Pancreas (tissue), 10 donors: ENCODE measurements around the gene DSCAM. TPM values are rescaled to one million over a fixed set of nuclear protein-coding genes. Genes with fewer than 3 reads are reported as not detected.
"Not testable (repeated sequence)": the region's sequence is repeated elsewhere in the genome, so short reads cannot be mapped to it uniquely, and the experiment has no call there.

ENCODE experiments used
- ATAC-seq, 4 donors: fragments of 200-7000 bp; cut with Tn5 transposase; one replicate each; pipeline versions ENCODE4 v1.8.0 to v1.9.1; 2020; ENCODE audit warnings: mild to moderate bottlenecking in 4 of 4, moderate library complexity in 4 of 4
- DNase-seq, 6 donors: peaks; one replicate each; pipeline ENCODE4 v3.0.0-alpha.2; 2020
- FAIRE-seq: peaks from 2 replicates; lab custom pipeline; 2012; peaks lifted over from hg19 to GRCh38; lab: Jason Lieb, UNC
- H3K27ac ChIP-seq, 4 donors: fragments of 200-600 bp; sonication (generic); 1 replicate in 3 of 4; 2 replicates in 1 of 4; pipeline versions ENCODE4 v1.5.0 to v1.8.0; 2020
- H3K27me3 ChIP-seq, 4 donors: fragments of 200-600 bp; one replicate each; pipeline ENCODE4 v1.8.0; 2021
- H3K36me3 ChIP-seq, 3 donors: fragments of 200-600 bp; sonication (generic) in 1 of 3; one replicate each; pipeline versions ENCODE4 v1.5.0 to v1.8.0; 2020 to 2021
- H3K4me1 ChIP-seq, 3 donors: fragments of 200-600 bp; one replicate each; pipeline ENCODE4 v1.8.0; 2021
- H3K4me3 ChIP-seq, 4 donors: fragments of 200-600 bp; sonication (generic) in 2 of 4; one replicate each; pipeline versions ENCODE4 v1.5.0 to v1.8.0; 2020 to 2021
- H3K9me3 ChIP-seq, 4 donors: fragments of 200-600 bp; one replicate each; pipeline ENCODE4 v1.8.0; 2021
- CTCF ChIP-seq, 4 donors: fragments of 200-600 bp; sonication (generic) in 3 of 4; IDR thresholded peaks; one replicate each; pipeline versions ENCODE4 v1.5.0 to v1.8.0; 2021; ENCODE audit warnings: antibody characterized with exemption in 4 of 4
- WGBS, 2 donors: extraction: QIAGEN DNeasy Blood & Tissue Kit; methylation state at CpG; one replicate each; pipeline ENCODE4 v1.1.7; 2013; 5-methylcytosine and 5-hydroxymethylcytosine counted together
- intact Hi-C, 3 donors: fragments of 100-400 bp; cut with DNase I; formaldehyde crosslinking; loops; one replicate each; pipeline versions ENCODE4 v1.11.1 to v1.14.2; 2022
- polyA plus RNA-seq, 2 donors: library from polyadenylated mRNA; stranded (reverse); fragments of 200-250 nt; gene quantifications; one replicate each; pipeline ENCODE4 v1.2.3, GENCODE V29; 2013
- total RNA-seq, 6 donors: library from RNA; stranded (reverse); fragmentation: NEBNext Ultra II Directional in 4 of 6; extraction: Animal tissue kit (Norgen Biotek cat#: 25700) in 4 of 6; gene quantifications; one replicate each; pipeline versions ENCODE4 v1.2.1 to v1.2.4, GENCODE V29; 2021 to 2023
- donor health status: healthy with polysubstance abuse.
- donor health status: DM: no; HTN: no; CAD: no; lungs with moderate emphysema.
- donor health status: DM: no; HTN: no; CAD: no.
- donor health status: control.
- donor health status: control.
- donor health status: Bipolar disorder and iron deficiency.
- donor health status: DM: yes; HTN: yes; CAD: no.
- donor health status: DM: no; HTN: no; CAD: no.
- donor health status: DM: no; HTN: no; CAD: no.
- donor health status: DM: yes; HTN: yes; CAD: no.

DSCAM gene
- total and polyA plus RNA-seq, 8 donors: 0.05 to 0.77 (median 0.14) TPM

DNA sequence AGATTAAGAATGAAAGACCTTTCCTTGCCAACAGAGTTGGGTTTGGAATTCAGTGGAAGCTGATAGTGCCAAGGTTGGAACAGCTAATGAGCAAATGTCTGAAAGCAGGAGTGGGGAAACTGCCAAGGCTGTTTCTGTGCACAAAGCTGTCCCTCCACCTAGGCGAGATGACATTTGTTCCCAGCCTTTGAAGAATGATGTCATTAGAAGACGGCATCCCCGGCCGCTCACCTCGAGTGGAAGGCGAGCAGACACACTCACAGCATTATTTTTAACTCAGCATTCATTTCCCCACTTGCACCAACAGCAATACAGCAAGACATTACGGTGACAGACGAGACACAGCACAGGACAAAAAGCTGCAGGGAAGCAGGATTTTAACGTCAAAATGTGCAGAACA is 515.8 kb downstream of the DSCAM start:
- FAIRE-seq (no peak), DNase-seq (no peak), ATAC-seq (peak in 1 of 4 donors; percentile 39)
- H3K27me3 ChIP-seq: no peaks in the 10 kb centered on the region
- no peak overlapping the region for H3K27ac ChIP-seq
- H3K4me3 ChIP-seq: no peak overlapping the region
- H3K4me1 ChIP-seq: no peaks in the 10 kb centered on the region
- 11 to 14% methylated on average over 9 of the region's 9 CpGs for WGBS, 2 donors
- H3K9me3 ChIP-seq: no peaks in the 10 kb centered on the region
- H3K36me3 ChIP-seq: no peaks in the 10 kb centered on the region
- no peak for TF ChIP-seq CTCF (IDR thresholded peaks at IDR 0.05)
- intact Hi-C loops: no loop called here

- no peak for ATAC-seq
- H3K27ac ChIP-seq: no peak overlapping the region
- intact Hi-C loops: no loop called here
- no peak for TF ChIP-seq CTCF (IDR thresholded peaks at IDR 0.05)
- WGBS, 2 donors: 13 to 18% methylated on average over 1 of the region's 1 CpG
- no peak for FAIRE-seq
- peaks cover 0 to 5% (median 0%) of the 10 kb centered on the region in 4 donors for H3K27me3 ChIP-seq
- no peaks in the 10 kb centered on the region for H3K4me1 ChIP-seq
- H3K4me3 ChIP-seq: no peak overlapping the region
- no peak for DNase-seq
- no peaks in the 10 kb centered on the region for H3K36me3 ChIP-seq
- H3K9me3 ChIP-seq: no peaks in the 10 kb centered on the region
These were observed 522.6 kb downstream of the DSCAM start for GRCh38 chr21:40324389-40324788.

- ATAC-seq, H3K9me3 ChIP-seq, H3K36me3 ChIP-seq, H3K4me3 ChIP-seq, FAIRE-seq, H3K27me3 ChIP-seq, DNase-seq, H3K4me1 ChIP-seq, H3K27ac ChIP-seq, intact Hi-C loops: not testable (repeated sequence)
- 32 to 36% methylated on average over 2 of the region's 2 CpGs for WGBS, 2 donors
These were observed 526.2 kb downstream of the DSCAM start for GRCh38 chr21:40320718-40321117.

GRCh38 chr21:40318371-40318770 is 528.6 kb downstream of the DSCAM start:
- DNase-seq: no peak
- WGBS, 2 donors: 76 to 84% methylated on average over 9 of the region's 9 CpGs
- Histone ChIP-seq H3K4me1 (no peaks in the 10 kb centered on the region), H3K36me3 (no peaks in the 10 kb centered on the region), H3K27me3 (peaks cover 0 to 9% (median 0%) of the 10 kb centered on the region in 4 donors), H3K4me3 (no peak overlapping the region), H3K27ac (no peak overlapping the region), H3K9me3 (no peaks in the 10 kb centered on the region)
- no peak for ATAC-seq
- intact Hi-C loops: no loop called here
- no peak for FAIRE-seq
- no peak for TF ChIP-seq CTCF (IDR thresholded peaks at IDR 0.05)

DNA sequence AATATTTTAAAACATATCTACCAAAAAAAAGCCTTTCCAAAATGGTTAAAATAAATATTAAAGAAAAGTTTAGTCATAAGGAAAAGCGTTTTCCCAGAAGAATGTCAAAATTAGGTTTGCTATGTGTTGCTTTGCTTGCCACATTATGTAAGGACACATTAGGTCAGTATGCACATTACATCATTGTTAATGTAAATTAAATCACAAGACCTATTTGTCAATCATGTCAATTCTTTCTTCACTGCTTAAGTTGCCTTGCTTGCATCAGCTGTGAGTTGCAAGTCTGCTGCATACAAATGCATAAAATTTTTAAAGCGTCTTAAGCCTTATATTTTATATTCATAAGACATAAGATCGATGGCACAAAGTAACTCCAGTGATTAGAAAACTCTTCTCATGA is 530.9 kb downstream of the DSCAM start:
- DNase-seq (no peak), FAIRE-seq (no peak), ATAC-seq (no peak)
- Histone ChIP-seq H3K4me3 (no peak overlapping the region), H3K36me3 (no peaks in the 10 kb centered on the region), H3K4me1 (no peaks in the 10 kb centered on the region), H3K27me3 (peaks cover 0 to 11% (median 0%) of the 10 kb centered on the region in 4 donors), H3K27ac (no peak overlapping the region), H3K9me3 (no peaks in the 10 kb centered on the region)
- no peak for TF ChIP-seq CTCF (IDR thresholded peaks at IDR 0.05)
- intact Hi-C loops: no loop called here
- 55 to 71% methylated on average over 3 of the region's 3 CpGs for WGBS, 2 donors
